Astrocyte (in vitro differentiated cells and primary cell): ENCODE data around the gene PDS5B. TPM values are rescaled to one million over a fixed set of nuclear protein-coding genes. Genes with fewer than 3 reads are reported as not detected.

Experiments
- DNase-seq: peaks from one replicate; pipeline ENCODE4 v3.0.0-alpha.2; 2010; ENCODE audit warnings: low read depth
- FAIRE-seq: peaks from 2 replicates; lab custom pipeline; 2011; peaks lifted over from hg19 to GRCh38; lab: Jason Lieb, UNC
- H2AFZ ChIP-seq: 2 replicates; pipeline ENCODE4 v1.6.0; 2012; ENCODE audit warnings: low read depth, low read length, inconsistent platforms
- H3K27ac ChIP-seq: 2 replicates; pipeline ENCODE4 v1.5.1; 2011; ENCODE audit warnings: low read depth, low read length, inconsistent platforms
- H3K27me3 ChIP-seq: 2 replicates; pipeline ENCODE4 v1.6.0; 2011; ENCODE audit warnings: low read length, inconsistent platforms; ENCODE audit not compliant: insufficient read depth
- H3K36me3 ChIP-seq: 2 replicates; pipeline ENCODE4 v1.5.1; 2011; ENCODE audit warnings: low read length, inconsistent platforms; ENCODE audit not compliant: insufficient read depth
- H3K4me1 ChIP-seq: 2 replicates; pipeline ENCODE4 v1.5.1; 2011; ENCODE audit warnings: low read length, inconsistent platforms; ENCODE audit not compliant: insufficient read depth
- H3K4me2 ChIP-seq: 2 replicates; pipeline ENCODE4 v1.6.0; 2012; ENCODE audit warnings: low read length, inconsistent platforms
- H3K4me3 ChIP-seq: 2 replicates; pipeline ENCODE4 v1.5.1; 2011; ENCODE audit warnings: low read depth, mild to moderate bottlenecking, low read length, inconsistent platforms; ENCODE audit not compliant: insufficient read depth
- H3K79me2 ChIP-seq: 2 replicates; pipeline ENCODE4 v1.6.0; 2012; ENCODE audit warnings: mild to moderate bottlenecking, low read length, inconsistent platforms; ENCODE audit not compliant: insufficient read depth
- H3K9ac ChIP-seq: 2 replicates; pipeline ENCODE4 v1.6.0; 2012; ENCODE audit warnings: mild to moderate bottlenecking, low read length, inconsistent platforms
- H3K9me3 ChIP-seq: 2 replicates; pipeline ENCODE4 v1.5.1; 2012; ENCODE audit warnings: low read depth, mild to moderate bottlenecking, low read length, inconsistent platforms; ENCODE audit not compliant: insufficient read depth
- H4K20me1 ChIP-seq: 2 replicates; pipeline ENCODE4 v1.6.0; 2012; ENCODE audit warnings: low read length, inconsistent platforms; ENCODE audit not compliant: insufficient read depth
- H3K27ac Mint-ChIP-seq: one replicate; pipeline ENCODE4 v1.8.0; 2021; ENCODE audit warnings: mild to moderate bottlenecking, mixed read lengths; ENCODE audit not compliant: unreplicated experiment
- H3K27me3 Mint-ChIP-seq: one replicate; pipeline ENCODE4 v1.8.0; 2021; ENCODE audit warnings: low read depth, mixed read lengths; ENCODE audit not compliant: unreplicated experiment
- H3K36me3 Mint-ChIP-seq: one replicate; pipeline ENCODE4 v1.8.0; 2021; ENCODE audit warnings: low read depth, mixed read lengths; ENCODE audit not compliant: unreplicated experiment
- H3K4me1 Mint-ChIP-seq: one replicate; pipeline ENCODE4 v1.8.0; 2021; ENCODE audit warnings: low read depth, mixed read lengths; ENCODE audit not compliant: unreplicated experiment
- H3K4me3 Mint-ChIP-seq: one replicate; pipeline ENCODE4 v1.8.0; 2021; ENCODE audit warnings: mild to moderate bottlenecking, moderate library complexity, mixed read lengths; ENCODE audit not compliant: unreplicated experiment
- H3K9me3 Mint-ChIP-seq: one replicate; pipeline ENCODE4 v1.8.0; 2021; ENCODE audit warnings: mild to moderate bottlenecking, mixed read lengths; ENCODE audit not compliant: unreplicated experiment
- EZH2 ChIP-seq: IDR thresholded peaks from 2 replicates; pipeline ENCODE4 v1.6.1; 2012; ENCODE audit warnings: mild to moderate bottlenecking, low read length, inconsistent platforms; ENCODE audit not compliant: insufficient read depth
- total RNA-seq: library from RNA; stranded (reverse); gene quantifications from 2 replicates; pipeline ENCODE4 v1.2.1, GENCODE V29; 2021
- TF ChIP-seq, protein P1 (sequence below): IDR thresholded peaks from 2 replicates; pipeline ENCODE4 v1.5.1; 2011; ENCODE audit warnings: low read depth, mild to moderate bottlenecking, inconsistent platforms, low read length, moderate library complexity; ENCODE audit not compliant: insufficient read depth

The PDS5B gene
- total RNA-seq, 1 donor from 2014 or later = 43.1 TPM

DNA sequence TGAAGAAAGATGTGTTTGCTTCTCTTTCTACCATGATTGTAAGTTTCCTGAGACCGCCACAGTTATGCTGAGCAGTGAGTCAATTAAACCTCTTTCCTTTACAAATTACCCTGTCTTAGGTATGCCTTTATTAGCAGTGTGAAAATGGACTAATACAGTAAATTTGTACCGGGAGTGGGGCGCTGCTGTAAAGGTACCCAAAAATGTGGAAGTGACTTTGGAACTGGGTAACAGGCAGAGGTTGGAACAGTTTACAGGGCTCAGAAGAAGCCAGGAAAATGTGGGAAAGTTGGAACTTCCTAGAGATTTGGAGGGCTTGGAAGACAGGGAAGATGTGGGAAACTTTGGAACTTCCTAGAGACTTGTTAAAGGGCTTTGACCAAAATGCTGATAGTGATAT lies 9.2 kb upstream of the PDS5B start:
- Histone ChIP-seq H3K4me1 (no peaks in the 10 kb centered on the region), H3K27me3 (no peaks in the 10 kb centered on the region), H3K9ac (no peak overlapping the region), H3K4me3 (no peak overlapping the region), H3K27ac (no peak overlapping the region), H4K20me1 (no peaks in the 10 kb centered on the region), H3K9me3 (peaks cover 2% of the 10 kb centered on the region), H2AFZ (no peak overlapping the region), H3K36me3 (no peaks in the 10 kb centered on the region), H3K4me2 (no peak overlapping the region), H3K79me2 (no peaks in the 10 kb centered on the region)
- no peak for TF ChIP-seq EZH2
- TF ChIP-seq, protein P1, sequence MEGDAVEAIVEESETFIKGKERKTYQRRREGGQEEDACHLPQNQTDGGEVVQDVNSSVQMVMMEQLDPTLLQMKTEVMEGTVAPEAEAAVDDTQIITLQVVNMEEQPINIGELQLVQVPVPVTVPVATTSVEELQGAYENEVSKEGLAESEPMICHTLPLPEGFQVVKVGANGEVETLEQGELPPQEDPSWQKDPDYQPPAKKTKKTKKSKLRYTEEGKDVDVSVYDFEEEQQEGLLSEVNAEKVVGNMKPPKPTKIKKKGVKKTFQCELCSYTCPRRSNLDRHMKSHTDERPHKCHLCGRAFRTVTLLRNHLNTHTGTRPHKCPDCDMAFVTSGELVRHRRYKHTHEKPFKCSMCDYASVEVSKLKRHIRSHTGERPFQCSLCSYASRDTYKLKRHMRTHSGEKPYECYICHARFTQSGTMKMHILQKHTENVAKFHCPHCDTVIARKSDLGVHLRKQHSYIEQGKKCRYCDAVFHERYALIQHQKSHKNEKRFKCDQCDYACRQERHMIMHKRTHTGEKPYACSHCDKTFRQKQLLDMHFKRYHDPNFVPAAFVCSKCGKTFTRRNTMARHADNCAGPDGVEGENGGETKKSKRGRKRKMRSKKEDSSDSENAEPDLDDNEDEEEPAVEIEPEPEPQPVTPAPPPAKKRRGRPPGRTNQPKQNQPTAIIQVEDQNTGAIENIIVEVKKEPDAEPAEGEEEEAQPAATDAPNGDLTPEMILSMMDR = no peak
- Mint-ChIP-seq H3K9me3 (peaks cover 8% of the 10 kb centered on the region), H3K27ac (no peak overlapping the region), H3K4me1 (no peaks in the 10 kb centered on the region), H3K36me3 (no peaks in the 10 kb centered on the region), H3K4me3 (no peak overlapping the region), H3K27me3 (no peaks in the 10 kb centered on the region)
- FAIRE-seq (no peak), DNase-seq (no peak)

DNA sequence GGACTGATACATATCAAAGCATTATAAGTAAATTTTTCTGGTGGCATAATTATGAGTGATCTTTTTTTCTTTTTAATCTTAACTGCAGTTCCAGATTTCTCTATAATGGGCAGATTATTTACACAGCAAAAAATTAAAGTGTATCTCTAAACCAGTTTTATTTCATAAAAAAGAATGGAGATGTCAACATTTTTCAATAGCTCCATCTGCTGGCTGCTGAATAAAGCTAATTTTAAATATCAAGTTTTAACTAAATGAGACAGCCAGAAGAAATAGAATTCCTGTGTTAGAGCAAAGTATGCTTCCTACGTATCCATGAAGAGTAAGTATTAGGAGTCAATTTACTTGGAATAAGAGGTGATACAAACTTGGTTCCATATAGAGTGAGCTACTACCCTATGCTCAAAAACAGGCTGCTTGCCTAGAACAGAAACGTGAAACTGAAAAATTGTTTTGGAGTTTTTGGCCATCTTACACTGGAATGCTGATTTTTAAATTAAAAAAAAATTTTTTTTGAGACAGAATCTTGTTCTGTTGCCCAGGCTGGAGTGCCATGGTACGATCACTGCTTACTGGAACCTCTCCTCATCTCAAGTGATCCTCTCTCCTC lies 5.0 kb upstream of the PDS5B start:
- no peaks in the 10 kb centered on the region for H3K36me3 Mint-ChIP-seq
- peaks cover 5% of the 10 kb centered on the region for H3K4me1 Mint-ChIP-seq
- no peak overlapping the region for H3K4me3 Mint-ChIP-seq
- DNase-seq (peak; percentile 4), FAIRE-seq (no peak)
- no peak overlapping the region for H3K4me2 ChIP-seq
- no peak overlapping the region for H3K27ac Mint-ChIP-seq
- no peaks in the 10 kb centered on the region for H3K36me3 ChIP-seq
- peaks cover 4% of the 10 kb centered on the region for H3K4me1 ChIP-seq
- peaks cover 6% of the 10 kb centered on the region for H3K9me3 Mint-ChIP-seq
- H3K27ac ChIP-seq = no peak overlapping the region
- TF ChIP-seq, protein P1 = peak; percentile 43
- no peak for TF ChIP-seq EZH2
- no peak overlapping the region for H2AFZ ChIP-seq
- H3K4me3 ChIP-seq = no peak overlapping the region
- H3K27me3 ChIP-seq = no peaks in the 10 kb centered on the region
- no peaks in the 10 kb centered on the region for H3K79me2 ChIP-seq
- H3K27me3 Mint-ChIP-seq = no peaks in the 10 kb centered on the region
- H4K20me1 ChIP-seq = no peaks in the 10 kb centered on the region
- no peak overlapping the region for H3K9ac ChIP-seq
- peaks cover 2% of the 10 kb centered on the region for H3K9me3 ChIP-seq

DNA sequence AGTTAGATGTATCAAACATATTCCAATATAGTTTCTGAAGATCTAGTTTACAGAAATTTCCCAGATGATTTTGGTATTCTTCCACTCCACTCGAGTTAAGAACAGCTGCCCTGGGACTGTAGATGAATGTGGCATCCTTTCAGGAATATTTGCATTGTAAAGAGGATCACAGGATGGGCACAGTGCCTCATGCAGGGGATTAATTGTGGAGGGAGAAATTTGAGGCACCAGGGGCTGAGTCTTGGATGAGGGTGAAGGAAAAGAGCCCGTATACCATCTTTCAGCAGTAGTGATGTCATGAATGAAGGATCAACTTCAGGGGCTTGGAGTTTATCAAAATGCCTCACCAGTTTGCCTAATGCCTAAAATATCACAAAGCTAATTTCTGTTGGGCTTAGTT lies 4.0 kb upstream of the PDS5B start:
- Mint-ChIP-seq H3K4me3 (no peak overlapping the region), H3K9me3 (no peaks in the 10 kb centered on the region), H3K4me1 (peaks cover 5% of the 10 kb centered on the region), H3K27me3 (no peaks in the 10 kb centered on the region), H3K27ac (no peak overlapping the region), H3K36me3 (no peaks in the 10 kb centered on the region)
- H3K27ac ChIP-seq = no peak overlapping the region
- H3K9me3 ChIP-seq = peaks cover 2% of the 10 kb centered on the region
- no peak overlapping the region for H2AFZ ChIP-seq
- TF ChIP-seq, protein P1 = no peak
- no peak for TF ChIP-seq EZH2
- no peak overlapping the region for H3K4me2 ChIP-seq
- no peak overlapping the region for H3K4me3 ChIP-seq
- no peak for FAIRE-seq
- no peak overlapping the region for H3K9ac ChIP-seq
- peaks cover 3% of the 10 kb centered on the region for H3K79me2 ChIP-seq
- H3K4me1 ChIP-seq = peaks cover 4% of the 10 kb centered on the region
- no peaks in the 10 kb centered on the region for H4K20me1 ChIP-seq
- no peaks in the 10 kb centered on the region for H3K36me3 ChIP-seq
- no peak for DNase-seq
- H3K27me3 ChIP-seq = no peaks in the 10 kb centered on the region
